ENCODE measurements around the gene LIPF.

The LIPF gene

GRCh38 chr10:88676283-88677060 lies 12.2 kb downstream of the LIPF start:
- no peak for TF ChIP-seq CTCF (IDR thresholded peaks at IDR 0.05; ENCODE audit: low read length)
- no peak for TF ChIP-seq EZH2 (optimal IDR thresholded peaks at IDR 0.05; ENCODE audit: low read depth, low read length)
- TF ChIP-seq EZH2phosphoT487 (IDR thresholded peaks at IDR 0.05; ENCODE audit: low read length), result no peak

GRCh38 chr10:88680958-88681357 lies 16.7 kb downstream of the LIPF start:
- no peak for DNase-seq
- no peaks in the 10 kb centered on the region for H4K20me1 ChIP-seq (ENCODE audit: insufficient read depth, low read length)
- H3F3A ChIP-seq (ENCODE audit: insufficient read depth, low read length), result no peaks in the 10 kb centered on the region
- no peaks in the 10 kb centered on the region for H3K27me3 ChIP-seq (replicated peaks; ENCODE audit: insufficient read depth, low read length)
- no peaks in the 10 kb centered on the region for H3K9me3 ChIP-seq (replicated peaks; ENCODE audit: insufficient read depth, low read length)
- H3K9me2 ChIP-seq (replicated peaks; ENCODE audit: insufficient read depth, low read length), result no peaks in the 10 kb centered on the region
- H3K4me2 ChIP-seq (ENCODE audit: low read depth, low read length), result no peak overlapping the region
- TF ChIP-seq EZH2phosphoT487 (IDR thresholded peaks at IDR 0.05; ENCODE audit: low read length), result no peak
- TF ChIP-seq EZH2 (optimal IDR thresholded peaks at IDR 0.05; ENCODE audit: low read depth, low read length), result no peak
- TF ChIP-seq CTCF (IDR thresholded peaks at IDR 0.05; ENCODE audit: low read length), result no peak
- H3K36me3 ChIP-seq (replicated peaks; ENCODE audit: insufficient read depth, low read length), result no peaks in the 10 kb centered on the region
- H3K4me3 ChIP-seq (ENCODE audit: low read length), result no peak overlapping the region
- H3K79me2 ChIP-seq (ENCODE audit: low read length), result no peaks in the 10 kb centered on the region
- H3K27ac ChIP-seq (ENCODE audit: low read length), result no peak overlapping the region
- H3K4me1 ChIP-seq (ENCODE audit: low read length), result no peaks in the 10 kb centered on the region
- no peak overlapping the region for H2AFZ ChIP-seq (ENCODE audit: low read length)
- no peak overlapping the region for H3K9ac ChIP-seq (ENCODE audit: low read length)

More at GRCh38 chr10:88676283-88677060, 12.2 kb downstream of the LIPF start:
- Histone ChIP-seq H3K27me3 (replicated peaks; ENCODE audit: insufficient read depth, low read length) (no peaks in the 10 kb centered on the region), H3K4me2 (ENCODE audit: low read depth, low read length) (no peak overlapping the region), H3K79me2 (ENCODE audit: low read length) (no peaks in the 10 kb centered on the region), H4K20me1 (ENCODE audit: insufficient read depth, low read length) (no peaks in the 10 kb centered on the region), H3K9me3 (replicated peaks; ENCODE audit: insufficient read depth, low read length) (no peaks in the 10 kb centered on the region), H3K9me2 (replicated peaks; ENCODE audit: insufficient read depth, low read length) (no peaks in the 10 kb centered on the region), H3K36me3 (replicated peaks; ENCODE audit: insufficient read depth, low read length) (no peaks in the 10 kb centered on the region), H3F3A (ENCODE audit: insufficient read depth, low read length) (no peaks in the 10 kb centered on the region), H3K4me3 (ENCODE audit: low read length) (no peak overlapping the region), H3K27ac (ENCODE audit: low read length) (no peak overlapping the region), H3K9ac (ENCODE audit: low read length) (no peak overlapping the region), H3K4me1 (ENCODE audit: low read length) (no peaks in the 10 kb centered on the region), H2AFZ (ENCODE audit: low read length) (no peak overlapping the region)
- DNase-seq, result no peak

DNA sequence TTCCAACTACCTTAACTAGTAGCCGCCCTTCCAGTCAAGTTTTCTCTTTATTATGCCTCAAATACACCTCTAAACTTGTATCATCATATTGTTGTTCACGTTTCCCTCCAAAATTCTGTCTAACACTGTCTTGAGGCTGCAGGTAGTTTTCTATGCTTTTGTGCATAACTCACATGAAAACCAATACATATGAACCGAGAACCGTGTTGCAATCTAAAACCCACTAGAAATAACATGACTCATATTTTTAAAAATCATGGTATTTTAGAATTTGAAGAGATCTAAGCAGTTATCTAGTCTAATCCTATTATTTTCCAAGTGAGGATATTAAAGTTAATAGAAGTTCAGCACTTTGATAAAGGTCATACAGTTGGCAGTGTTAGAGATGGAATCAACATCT lies 18.2 kb downstream of the LIPF start:
- H3K27me3 ChIP-seq (replicated peaks; ENCODE audit: insufficient read depth, low read length), result no peaks in the 10 kb centered on the region
- no peak overlapping the region for H3K4me3 ChIP-seq (ENCODE audit: low read length)
- H3K9me2 ChIP-seq (replicated peaks; ENCODE audit: insufficient read depth, low read length), result no peaks in the 10 kb centered on the region
- H3K79me2 ChIP-seq (ENCODE audit: low read length), result no peaks in the 10 kb centered on the region
- no peak for DNase-seq
- H2AFZ ChIP-seq (ENCODE audit: low read length), result no peak overlapping the region
- no peaks in the 10 kb centered on the region for H3F3A ChIP-seq (ENCODE audit: insufficient read depth, low read length)
- no peaks in the 10 kb centered on the region for H3K4me1 ChIP-seq (ENCODE audit: low read length)
- no peaks in the 10 kb centered on the region for H3K36me3 ChIP-seq (replicated peaks; ENCODE audit: insufficient read depth, low read length)
- H3K4me2 ChIP-seq (ENCODE audit: low read depth, low read length), result no peak overlapping the region
- H3K9me3 ChIP-seq (replicated peaks; ENCODE audit: insufficient read depth, low read length), result no peaks in the 10 kb centered on the region
- H3K9ac ChIP-seq (ENCODE audit: low read length), result no peak overlapping the region
- TF ChIP-seq EZH2phosphoT487 (IDR thresholded peaks at IDR 0.05; ENCODE audit: low read length) (no peak), CTCF (IDR thresholded peaks at IDR 0.05; ENCODE audit: low read length) (no peak), EZH2 (optimal IDR thresholded peaks at IDR 0.05; ENCODE audit: low read depth, low read length) (no peak)
- H4K20me1 ChIP-seq (ENCODE audit: insufficient read depth, low read length), result no peaks in the 10 kb centered on the region
- H3K27ac ChIP-seq (ENCODE audit: low read length), result no peak overlapping the region
